Astrocyte (in vitro differentiated cells and primary cell): ENCODE data around the gene TULP3. TPM values are rescaled to one million over a fixed set of nuclear protein-coding genes. Genes with fewer than 3 reads are reported as not detected.

ENCODE experiments used
- DNase-seq: peaks from one replicate; pipeline ENCODE4 v3.0.0-alpha.2; 2010; ENCODE audit warnings: low read depth
- FAIRE-seq: peaks from 2 replicates; lab custom pipeline; 2011; peaks lifted over from hg19 to GRCh38; lab: Jason Lieb, UNC
- H2AFZ ChIP-seq: 2 replicates; pipeline ENCODE4 v1.6.0; 2012; ENCODE audit warnings: low read depth, low read length, inconsistent platforms
- H3K27ac ChIP-seq: 2 replicates; pipeline ENCODE4 v1.5.1; 2011; ENCODE audit warnings: low read depth, low read length, inconsistent platforms
- H3K27me3 ChIP-seq: 2 replicates; pipeline ENCODE4 v1.6.0; 2011; ENCODE audit warnings: low read length, inconsistent platforms; ENCODE audit not compliant: insufficient read depth
- H3K36me3 ChIP-seq: 2 replicates; pipeline ENCODE4 v1.5.1; 2011; ENCODE audit warnings: low read length, inconsistent platforms; ENCODE audit not compliant: insufficient read depth
- H3K4me1 ChIP-seq: 2 replicates; pipeline ENCODE4 v1.5.1; 2011; ENCODE audit warnings: low read length, inconsistent platforms; ENCODE audit not compliant: insufficient read depth
- H3K4me2 ChIP-seq: 2 replicates; pipeline ENCODE4 v1.6.0; 2012; ENCODE audit warnings: low read length, inconsistent platforms
- H3K4me3 ChIP-seq: 2 replicates; pipeline ENCODE4 v1.5.1; 2011; ENCODE audit warnings: low read depth, mild to moderate bottlenecking, low read length, inconsistent platforms; ENCODE audit not compliant: insufficient read depth
- H3K79me2 ChIP-seq: 2 replicates; pipeline ENCODE4 v1.6.0; 2012; ENCODE audit warnings: mild to moderate bottlenecking, low read length, inconsistent platforms; ENCODE audit not compliant: insufficient read depth
- H3K9ac ChIP-seq: 2 replicates; pipeline ENCODE4 v1.6.0; 2012; ENCODE audit warnings: mild to moderate bottlenecking, low read length, inconsistent platforms
- H3K9me3 ChIP-seq: 2 replicates; pipeline ENCODE4 v1.5.1; 2012; ENCODE audit warnings: low read depth, mild to moderate bottlenecking, low read length, inconsistent platforms; ENCODE audit not compliant: insufficient read depth
- H4K20me1 ChIP-seq: 2 replicates; pipeline ENCODE4 v1.6.0; 2012; ENCODE audit warnings: low read length, inconsistent platforms; ENCODE audit not compliant: insufficient read depth
- H3K27ac Mint-ChIP-seq: one replicate; pipeline ENCODE4 v1.8.0; 2021; ENCODE audit warnings: mild to moderate bottlenecking, mixed read lengths; ENCODE audit not compliant: unreplicated experiment
- H3K27me3 Mint-ChIP-seq: one replicate; pipeline ENCODE4 v1.8.0; 2021; ENCODE audit warnings: low read depth, mixed read lengths; ENCODE audit not compliant: unreplicated experiment
- H3K36me3 Mint-ChIP-seq: one replicate; pipeline ENCODE4 v1.8.0; 2021; ENCODE audit warnings: low read depth, mixed read lengths; ENCODE audit not compliant: unreplicated experiment
- H3K4me1 Mint-ChIP-seq: one replicate; pipeline ENCODE4 v1.8.0; 2021; ENCODE audit warnings: low read depth, mixed read lengths; ENCODE audit not compliant: unreplicated experiment
- H3K4me3 Mint-ChIP-seq: one replicate; pipeline ENCODE4 v1.8.0; 2021; ENCODE audit warnings: mild to moderate bottlenecking, moderate library complexity, mixed read lengths; ENCODE audit not compliant: unreplicated experiment
- H3K9me3 Mint-ChIP-seq: one replicate; pipeline ENCODE4 v1.8.0; 2021; ENCODE audit warnings: mild to moderate bottlenecking, mixed read lengths; ENCODE audit not compliant: unreplicated experiment
- CTCF ChIP-seq: IDR thresholded peaks from 2 replicates; pipeline ENCODE4 v1.5.1; 2011; ENCODE audit warnings: low read depth, mild to moderate bottlenecking, inconsistent platforms, low read length, moderate library complexity; ENCODE audit not compliant: insufficient read depth
- EZH2 ChIP-seq: IDR thresholded peaks from 2 replicates; pipeline ENCODE4 v1.6.1; 2012; ENCODE audit warnings: mild to moderate bottlenecking, low read length, inconsistent platforms; ENCODE audit not compliant: insufficient read depth
- total RNA-seq: library from RNA; stranded (reverse); gene quantifications from 2 replicates; pipeline ENCODE4 v1.2.1, GENCODE V29; 2021

Gene TULP3
- total RNA-seq, 1 donor from 2014 or later = 23.6 TPM

GRCh38 chr12:2856051-2856450 is 34.6 kb upstream of the TULP3 start:
- Histone ChIP-seq H3K36me3 (peaks cover 6% of the 10 kb centered on the region), H3K27me3 (no peaks in the 10 kb centered on the region), H3K4me1 (no peaks in the 10 kb centered on the region), H3K9ac (no peak overlapping the region), H2AFZ (no peak overlapping the region), H3K4me3 (no peak overlapping the region), H3K27ac (no peak overlapping the region), H4K20me1 (no peaks in the 10 kb centered on the region), H3K4me2 (no peak overlapping the region), H3K79me2 (no peaks in the 10 kb centered on the region), H3K9me3 (no peaks in the 10 kb centered on the region)
- Mint-ChIP-seq H3K4me1 (peaks cover 2% of the 10 kb centered on the region), H3K27ac (peak overlapping the region; percentile 42), H3K4me3 (no peak overlapping the region), H3K36me3 (peaks cover 4% of the 10 kb centered on the region), H3K27me3 (peaks cover 2% of the 10 kb centered on the region), H3K9me3 (no peaks in the 10 kb centered on the region)
- DNase-seq = no peak
- no peak for FAIRE-seq
- TF ChIP-seq CTCF (no peak), EZH2 (no peak)

- Histone ChIP-seq H3K9ac (no peak within 1 kb of the TSS), H3K27me3 (no peaks in the 10 kb centered on the region), H3K4me3 (no peak within 1 kb of the TSS), H4K20me1 (no peaks in the 10 kb centered on the region), H3K79me2 (no peaks in the 10 kb centered on the region), H3K4me2 (no peak within 1 kb of the TSS), H3K9me3 (no peaks in the 10 kb centered on the region), H3K36me3 (peaks cover 10% of the 10 kb centered on the region), H2AFZ (no peak within 1 kb of the TSS), H3K4me1 (no peaks in the 10 kb centered on the region), H3K27ac (no peak within 1 kb of the TSS)
- TF ChIP-seq EZH2 (no peak), CTCF (no peak)
- no peak for FAIRE-seq
- no peaks in the 10 kb centered on the region for H3K9me3 Mint-ChIP-seq
- DNase-seq = no peak
- peaks cover 2% of the 10 kb centered on the region for H3K4me1 Mint-ChIP-seq
- H3K27ac Mint-ChIP-seq = peak within 1 kb of the TSS; percentile 42
- H3K4me3 Mint-ChIP-seq = no peak within 1 kb of the TSS
- H3K36me3 Mint-ChIP-seq = peaks cover 4% of the 10 kb centered on the region
- H3K27me3 Mint-ChIP-seq = peaks cover 2% of the 10 kb centered on the region
Measured at GRCh38 chr12:2857021-2857431, 33.7 kb upstream of the TULP3 start, which contains the start of gene TEX52. Gene TEX52, minus strand, starts transcription at chr12:2857039. Its CDS starts 13 bp downstream, at chr12:2857026.

GRCh38 chr12:2857576-2857975 is 33.1 kb upstream of the TULP3 start:
- Mint-ChIP-seq H3K9me3 (no peaks in the 10 kb centered on the region), H3K27ac (no peak overlapping the region), H3K27me3 (peaks cover 2% of the 10 kb centered on the region), H3K4me1 (peaks cover 2% of the 10 kb centered on the region), H3K4me3 (no peak overlapping the region), H3K36me3 (peaks cover 4% of the 10 kb centered on the region)
- H2AFZ ChIP-seq = no peak overlapping the region
- H3K4me2 ChIP-seq = no peak overlapping the region
- no peaks in the 10 kb centered on the region for H3K9me3 ChIP-seq
- no peaks in the 10 kb centered on the region for H3K27me3 ChIP-seq
- no peak overlapping the region for H3K27ac ChIP-seq
- no peaks in the 10 kb centered on the region for H3K4me1 ChIP-seq
- no peaks in the 10 kb centered on the region for H4K20me1 ChIP-seq
- peaks cover 14% of the 10 kb centered on the region for H3K36me3 ChIP-seq
- TF ChIP-seq CTCF (no peak), EZH2 (no peak)
- H3K9ac ChIP-seq = no peak overlapping the region
- H3K4me3 ChIP-seq = no peak overlapping the region
- DNase-seq (no peak), FAIRE-seq (no peak)
- H3K79me2 ChIP-seq = no peaks in the 10 kb centered on the region
